Ovary (tissue), 9 donors: Measurements from ENCODE around the gene LCLAT1. TPM values are rescaled to one million over a fixed set of nuclear protein-coding genes. Genes with fewer than 3 reads are reported as not detected.

Experiments
- DNase-seq, 5 donors: peaks; one replicate each; pipeline ENCODE4 v3.0.0-alpha.2; 2019 to 2020
- H3K27ac ChIP-seq, 2 donors: fragments of 200-600 bp; one replicate each; pipeline versions ENCODE4 v1.5.1 to v1.8.0; 2019 to 2022
- H3K27me3 ChIP-seq: fragments of 200-600 bp; one replicate; pipeline ENCODE4 v1.8.0; 2022
- H3K36me3 ChIP-seq: fragments of 200-600 bp; sonication (generic); one replicate; pipeline ENCODE4 v1.5.1; 2019
- H3K4me1 ChIP-seq: one replicate; pipeline ENCODE4 v1.8.1; 2013; ENCODE audit warnings: mild to moderate bottlenecking, moderate library complexity; ENCODE audit not compliant: insufficient read depth
- H3K4me3 ChIP-seq: fragments of 200-600 bp; sonication (generic); one replicate; pipeline ENCODE4 v1.5.1; 2017
- H3K9me3 ChIP-seq, 2 donors: fragments of 200-600 bp in 1 of 2; sonication (generic) in 1 of 2; one replicate each; pipeline versions ENCODE4 v1.5.1 to v1.8.1; 2013 to 2019; ENCODE audit warnings: mild to moderate bottlenecking in 1 of 2, moderate library complexity in 1 of 2
- EP300 ChIP-seq: sonication (generic); formaldehyde crosslinking; IDR thresholded peaks from one replicate; pipeline ENCODE4 v1.6.1; 2017; ENCODE audit warnings: antibody characterized with exemption
- POLR2A ChIP-seq: fragments of 450-650 bp; IDR thresholded peaks from one replicate; pipeline ENCODE4 v1.6.1; 2017; ENCODE audit warnings: antibody characterized with exemption, mild to moderate bottlenecking, moderate library complexity
- WGBS, 3 donors: extraction: QIAGEN DNeasy Blood & Tissue Kit in 1 of 3; methylation state at CpG; one replicate each; pipeline versions ENCODE4 v1.1.5 to v1.1.7; 2013 to 2017; 5-methylcytosine and 5-hydroxymethylcytosine counted together
- intact Hi-C, 4 donors: fragments of 100-400 bp; cut with DNase I; formaldehyde crosslinking; loops; one replicate each; pipeline versions ENCODE4 v1.11.0 to v1.15.1; 2022 to 2023
- polyA plus RNA-seq, 2 donors: library from polyadenylated mRNA; stranded (reverse); fragments of 200-250 nt in 1 of 2; fragments of 350-450 nt in 1 of 2; fragmentation: Illumina TruSeq in 1 of 2; extraction: RNeasy Lipid Tissue Mini Kit (QIAGEN cat#74804) in 1 of 2; gene quantifications; one replicate each; pipeline ENCODE4 v1.2.3, GENCODE V29; 2013 to 2014
- total RNA-seq, 7 donors: library from RNA; depleted of rRNA in 2 of 7; stranded (reverse); fragments of >200 nt in 2 of 7; fragmentation: NEBNext Ultra II Directional in 3 of 7; extraction: Animal tissue kit (Norgen Biotek cat#: 25700) in 3 of 7; gene quantifications; one replicate each; pipeline versions ENCODE4 v1.1.0 to v1.2.4, GENCODE V29; 2016 to 2023
- TF ChIP-seq, protein P1 (sequence below), 3 donors: fragments of 450-650 bp in 2 of 3; fragments of 200-600 bp in 1 of 3; IDR thresholded peaks; one replicate each; pipeline versions ENCODE4 v1.5.1 to v1.8.0; 2016 to 2022; ENCODE audit warnings: antibody characterized with exemption in 3 of 3, mild to moderate bottlenecking in 1 of 3
- donor health status: DM: no; HTN: no; CAD: no; lungs with moderate emphysema.
- donor health status: DM: no; HTN: no; CAD: no.
- donor health status: Bipolar disorder and iron deficiency.
- donor health status: DM: yes; HTN: yes; CAD: no.
- donor health status: DM: no; HTN: no; CAD: no.
- donor health status: DM: yes; HTN: yes; CAD: no.

Gene LCLAT1
- total and polyA plus RNA-seq, 9 donors, result 3.2 to 26.5 (median 22.6) TPM

DNA sequence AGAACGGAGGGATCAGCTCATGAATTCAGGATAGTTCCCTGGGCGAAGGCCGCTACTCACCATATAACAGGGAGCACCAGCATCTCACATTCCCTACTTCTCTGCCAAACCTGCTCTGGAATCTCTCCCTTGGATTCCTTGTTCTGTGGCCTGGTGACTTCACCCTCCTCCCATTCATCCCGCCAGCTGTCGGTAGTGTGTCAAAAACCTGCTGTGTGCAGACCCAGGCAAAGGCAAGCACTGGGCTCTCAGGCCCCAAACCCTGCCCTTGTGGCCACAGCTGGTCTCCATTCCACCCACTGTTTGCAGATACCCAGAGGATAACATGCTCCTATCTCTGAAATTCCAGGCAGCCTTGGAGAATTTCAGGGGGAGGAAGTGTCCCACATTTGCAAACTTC lies 208.6 kb downstream of the LCLAT1 start:
- TF ChIP-seq POLR2A, result no peak
- no peak for TF ChIP-seq EP300
- TF ChIP-seq, protein P1, sequence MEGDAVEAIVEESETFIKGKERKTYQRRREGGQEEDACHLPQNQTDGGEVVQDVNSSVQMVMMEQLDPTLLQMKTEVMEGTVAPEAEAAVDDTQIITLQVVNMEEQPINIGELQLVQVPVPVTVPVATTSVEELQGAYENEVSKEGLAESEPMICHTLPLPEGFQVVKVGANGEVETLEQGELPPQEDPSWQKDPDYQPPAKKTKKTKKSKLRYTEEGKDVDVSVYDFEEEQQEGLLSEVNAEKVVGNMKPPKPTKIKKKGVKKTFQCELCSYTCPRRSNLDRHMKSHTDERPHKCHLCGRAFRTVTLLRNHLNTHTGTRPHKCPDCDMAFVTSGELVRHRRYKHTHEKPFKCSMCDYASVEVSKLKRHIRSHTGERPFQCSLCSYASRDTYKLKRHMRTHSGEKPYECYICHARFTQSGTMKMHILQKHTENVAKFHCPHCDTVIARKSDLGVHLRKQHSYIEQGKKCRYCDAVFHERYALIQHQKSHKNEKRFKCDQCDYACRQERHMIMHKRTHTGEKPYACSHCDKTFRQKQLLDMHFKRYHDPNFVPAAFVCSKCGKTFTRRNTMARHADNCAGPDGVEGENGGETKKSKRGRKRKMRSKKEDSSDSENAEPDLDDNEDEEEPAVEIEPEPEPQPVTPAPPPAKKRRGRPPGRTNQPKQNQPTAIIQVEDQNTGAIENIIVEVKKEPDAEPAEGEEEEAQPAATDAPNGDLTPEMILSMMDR (IDR thresholded peaks at IDR 0.05), result no peak
- Histone ChIP-seq H3K36me3 (no peaks in the 10 kb centered on the region), H3K27me3 (no peaks in the 10 kb centered on the region), H3K27ac (no peak overlapping the region), H3K4me1 (no peaks in the 10 kb centered on the region), H3K4me3 (no peak overlapping the region), H3K9me3 (no peaks in the 10 kb centered on the region)
- intact Hi-C loops, result no loop called here
- 38 to 64% (median 59%) methylated on average over 5 of the region's 5 CpGs for WGBS, 3 donors
- no peak for DNase-seq

DNA sequence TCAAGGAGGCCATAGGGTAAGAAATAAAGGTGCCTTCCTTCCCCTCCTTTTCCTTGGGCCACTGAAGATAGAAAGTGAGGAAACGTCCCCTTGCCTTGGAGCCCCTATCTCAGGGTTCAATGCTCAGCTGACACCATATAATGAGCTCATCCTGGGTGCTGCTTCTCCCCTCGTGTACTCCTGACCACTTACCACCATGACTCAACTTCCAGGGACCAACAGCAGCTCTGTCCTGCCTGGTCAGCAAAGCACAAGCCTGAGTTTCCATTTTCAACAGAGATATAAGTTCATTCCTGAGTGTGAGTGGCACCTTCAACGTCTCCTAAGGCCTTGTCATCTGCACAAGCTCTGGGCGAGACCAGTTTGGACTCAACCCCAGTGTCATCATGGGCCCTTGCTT lies 209.0 kb downstream of the LCLAT1 start:
- Histone ChIP-seq H3K27ac (no peak overlapping the region), H3K4me3 (no peak overlapping the region), H3K27me3 (no peaks in the 10 kb centered on the region), H3K36me3 (no peaks in the 10 kb centered on the region), H3K4me1 (no peaks in the 10 kb centered on the region), H3K9me3 (no peaks in the 10 kb centered on the region)
- TF ChIP-seq POLR2A, result no peak
- TF ChIP-seq, protein P1 (IDR thresholded peaks at IDR 0.05), result no peak
- TF ChIP-seq EP300, result no peak
- 55 to 74% (median 62%) methylated on average over 4 of the region's 4 CpGs for WGBS, 3 donors
- no peak for DNase-seq
- intact Hi-C loops, result no loop called here

DNA sequence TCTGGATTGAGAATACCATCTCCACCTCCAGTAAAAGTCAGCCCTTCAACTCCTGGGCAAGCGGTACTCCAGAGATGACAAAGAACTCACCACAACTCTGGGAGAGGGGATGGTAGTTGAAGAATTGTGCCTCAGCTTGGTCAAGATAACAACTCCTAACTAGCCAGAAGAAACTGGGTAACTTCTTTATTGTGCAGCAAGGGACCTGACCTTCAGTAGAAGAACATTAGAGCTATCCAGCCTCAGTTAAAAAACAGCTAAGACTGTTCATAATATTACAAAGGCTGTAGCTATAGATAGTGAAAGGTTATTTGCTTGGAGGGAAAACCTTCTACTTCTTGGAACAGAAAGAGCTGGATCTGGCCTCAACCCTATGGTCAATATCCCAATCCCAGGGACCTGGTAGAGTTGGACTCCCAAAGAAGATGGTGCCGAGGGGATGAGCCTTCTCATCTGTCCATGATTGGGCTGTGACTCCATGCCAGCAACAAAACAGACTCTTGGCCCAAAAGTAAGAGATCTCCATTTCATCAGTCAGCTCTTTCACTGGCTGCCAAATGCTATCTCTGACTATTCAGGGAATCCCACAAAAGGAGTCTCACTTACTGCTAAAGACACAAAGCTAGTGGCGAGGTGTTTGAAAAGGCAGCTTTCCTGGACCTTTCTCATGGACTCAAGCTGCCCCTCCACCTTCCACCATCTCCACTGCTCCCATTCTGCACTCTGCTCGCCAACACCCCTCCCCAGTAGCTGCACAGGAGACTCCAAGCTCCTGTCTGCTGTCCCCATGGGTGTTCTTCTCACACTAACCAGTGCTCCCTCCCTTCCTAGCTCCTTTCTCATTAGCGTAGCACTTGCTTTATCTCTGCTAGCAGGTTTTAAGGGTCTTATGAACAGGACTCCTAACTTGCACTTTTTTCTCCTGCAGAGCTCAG lies 214.4 kb downstream of the LCLAT1 start:
- Histone ChIP-seq H3K27me3 (no peaks in the 10 kb centered on the region), H3K27ac (no peak overlapping the region), H3K9me3 (no peaks in the 10 kb centered on the region), H3K4me3 (no peak overlapping the region), H3K4me1 (no peaks in the 10 kb centered on the region), H3K36me3 (no peaks in the 10 kb centered on the region)
- intact Hi-C loops, result no loop called here
- TF ChIP-seq POLR2A (no peak), EP300 (no peak)
- TF ChIP-seq, protein P1 (IDR thresholded peaks at IDR 0.05), result no peak
- no peak for DNase-seq
- WGBS, 3 donors, result 70 to 90% (median 86%) methylated on average over 5 of the region's 5 CpGs

DNA sequence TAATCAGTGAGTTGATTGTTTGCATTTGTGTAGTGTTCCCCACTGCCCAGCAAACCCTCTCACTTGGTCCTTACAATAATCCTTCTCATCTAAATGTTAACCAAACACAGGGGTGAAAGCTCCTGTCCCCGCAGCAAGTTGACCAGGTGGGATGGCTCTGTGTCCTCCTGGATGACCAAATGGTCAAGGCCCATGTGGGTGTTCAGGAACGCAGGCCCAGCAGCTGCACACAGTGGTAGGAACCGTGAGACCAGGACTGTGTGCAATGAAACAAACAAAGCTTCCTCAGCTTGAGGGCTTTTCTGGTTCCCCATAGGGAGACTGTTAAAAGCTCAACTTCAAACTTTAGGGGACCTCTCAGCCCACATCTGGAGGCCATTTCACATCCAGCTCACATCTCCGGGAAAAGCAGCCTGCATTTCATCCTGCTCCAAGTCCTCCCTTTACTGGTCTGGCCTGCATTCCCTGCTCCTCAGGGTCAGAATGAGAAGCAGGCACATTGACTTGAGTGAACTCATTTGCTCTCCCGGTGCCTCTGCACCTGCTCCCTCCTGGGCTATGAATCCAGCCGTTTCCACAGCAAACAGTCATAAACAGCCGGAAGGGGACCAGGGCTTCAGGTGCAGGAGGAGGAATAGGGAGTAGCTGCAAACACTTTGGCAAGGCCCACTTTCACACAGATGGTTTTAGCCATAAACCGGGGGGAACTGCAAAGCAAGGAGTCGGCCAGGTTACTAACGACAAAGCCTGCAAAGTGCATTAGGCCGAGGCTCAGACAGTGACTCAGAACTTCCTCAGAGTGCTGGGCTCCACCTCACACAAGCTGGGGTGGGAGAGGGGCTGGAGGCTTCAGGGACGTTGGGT lies 215.5 kb downstream of the LCLAT1 start:
- intact Hi-C loops, result no loop called here
- WGBS, 3 donors, result 50 to 54% (median 53%) methylated on average over 12 of the region's 12 CpGs

More for the DNA sequence above, 215.5 kb downstream of the LCLAT1 start:
- Histone ChIP-seq H3K4me1 (no peaks in the 10 kb centered on the region), H3K4me3 (no peak overlapping the region), H3K27me3 (no peaks in the 10 kb centered on the region), H3K9me3 (no peaks in the 10 kb centered on the region), H3K27ac (no peak overlapping the region), H3K36me3 (no peaks in the 10 kb centered on the region)
- TF ChIP-seq POLR2A (no peak), EP300 (no peak)
- TF ChIP-seq, protein P1 (IDR thresholded peaks at IDR 0.05), result no peak
- no peak for DNase-seq
